B cell (primary cell): Measurements from ENCODE around the gene SMAP1. TPM values are rescaled to one million over a fixed set of nuclear protein-coding genes. Genes with fewer than 3 reads are reported as not detected.

Source experiments
- ATAC-seq: fragments of 200-7000 bp; cut with Tn5 transposase; one replicate; pipeline ENCODE4 v1.10.0; 2021; ENCODE audit warnings: low read depth, mild to moderate bottlenecking, moderate number of reproducible peaks, moderate library complexity
- CTCF ChIA-PET: fragments of 350-600 bp; sonication (Branson Sonifier 250); formaldehyde crosslinking; loops from one replicate; lab custom pipeline; 2021; ENCODE audit warnings: antibody characterized with exemption, inconsistent platforms; lab: Charles Lee
- POLR2A ChIA-PET: fragments of 350-600 bp; sonication (Branson Sonifier 250); formaldehyde crosslinking; loops from one replicate; lab custom pipeline; 2021; ENCODE audit warnings: antibody characterized with exemption; lab: Charles Lee
- DNase-seq: peaks from one replicate; pipeline ENCODE4 v3.0.0; 2013
- H2AFZ ChIP-seq: 2 replicates; pipeline ENCODE4 v1.6.1; 2012; ENCODE audit warnings: mild to moderate bottlenecking, low read depth, low read length; ENCODE audit not compliant: insufficient read depth, poor library complexity, severe bottlenecking
- H3K27ac ChIP-seq, 2 donors: 1 replicate in 1 of 2; 2 replicates in 1 of 2; pipeline ENCODE4 v1.5.1; 2012 to 2013; ENCODE audit warnings: low read length in 2 of 2, mild to moderate bottlenecking in 2 of 2, moderate library complexity in 1 of 2
- H3K27me3 ChIP-seq, 4 experiments: fragments of 200-600 bp in 1 of 4; sonication (generic) in 1 of 4; replicated peaks in 1 of 4; 1 replicate in 2 of 4; 2 replicates in 2 of 4; pipeline versions ENCODE4 v1.6.1 to v1.7.0; 2013 to 2016; ENCODE audit warnings: low read length in 3 of 4, mild to moderate bottlenecking in 2 of 4, mixed read lengths in 1 of 4, moderate library complexity in 1 of 4; ENCODE audit not compliant: insufficient read depth in 4 of 4, control insufficient read depth in 3 of 4; ENCODE audit errors: control extremely low read depth in 1 of 4
- H3K36me3 ChIP-seq, 2 experiments: replicated peaks in 1 of 2; 1 replicate in 1 of 2; 2 replicates in 1 of 2; pipeline versions ENCODE4 v1.6.1 to v1.7.1; 2013; ENCODE audit warnings: low read length in 1 of 2; ENCODE audit not compliant: insufficient read depth in 2 of 2, control insufficient read depth in 1 of 2; ENCODE audit errors: control extremely low read depth in 1 of 2, extremely low read depth in 1 of 2
- H3K4me1 ChIP-seq, 2 donors: fragments of 200-600 bp in 1 of 2; sonication (generic) in 1 of 2; 1 replicate in 1 of 2; 2 replicates in 1 of 2; pipeline versions ENCODE4 v1.5.1 to v1.6.1; 2013 to 2017; ENCODE audit warnings: low read length in 2 of 2; ENCODE audit not compliant: control insufficient read depth in 2 of 2, insufficient read depth in 2 of 2
- H3K4me2 ChIP-seq: replicated peaks from 2 replicates; pipeline ENCODE3; 2012; ENCODE audit warnings: mild to moderate bottlenecking, low read depth, low read length; ENCODE audit not compliant: poor library complexity, severe bottlenecking
- H3K4me3 ChIP-seq, 5 experiments: fragments of 200-600 bp in 1 of 5; sonication (generic) in 1 of 5; 1 replicate in 3 of 5; 2 replicates in 2 of 5; pipeline versions ENCODE4 v1.5.1 to v1.7.0; 2011 to 2016; ENCODE audit warnings: low read length in 4 of 5, mild to moderate bottlenecking in 4 of 5, low read depth in 2 of 5, control low read depth in 1 of 5, moderate library complexity in 1 of 5; ENCODE audit not compliant: insufficient read depth in 1 of 5; ENCODE audit errors: control extremely low read depth in 1 of 5, extremely low read depth in 1 of 5
- H3K79me2 ChIP-seq: fragments of 200-600 bp; sonication (generic); one replicate; pipeline ENCODE4 v1.6.0; 2016; ENCODE audit warnings: low read length; ENCODE audit not compliant: control insufficient read depth, insufficient read depth
- H3K9ac ChIP-seq: fragments of 200-600 bp; sonication (generic); 2 replicates; pipeline ENCODE4 v1.6.1; 2017; ENCODE audit warnings: mild to moderate bottlenecking, low read length, moderate library complexity
- H3K9me3 ChIP-seq, 3 donors: one replicate each; pipeline versions ENCODE4 v1.6.1 to v1.7.1; 2013; ENCODE audit warnings: low read length in 2 of 3; ENCODE audit not compliant: control insufficient read depth in 2 of 3, insufficient read depth in 1 of 3; ENCODE audit errors: control extremely low read depth in 1 of 3
- H4K20me1 ChIP-seq: 2 replicates; pipeline ENCODE4 v1.6.0; 2012; ENCODE audit warnings: mild to moderate bottlenecking, low read length; ENCODE audit not compliant: insufficient read depth, control insufficient read depth, poor library complexity, severe bottlenecking
- H3K27ac Mint-ChIP-seq: one replicate; pipeline ENCODE4 v1.8.0; 2021; ENCODE audit warnings: mixed read lengths
- H3K27me3 Mint-ChIP-seq: one replicate; pipeline ENCODE4 v1.8.0; 2021; ENCODE audit warnings: mixed read lengths
- H3K4me1 Mint-ChIP-seq: one replicate; pipeline ENCODE4 v1.8.0; 2021; ENCODE audit warnings: mixed read lengths
- H3K4me3 Mint-ChIP-seq: one replicate; pipeline ENCODE4 v1.8.0; 2021; ENCODE audit warnings: mixed read lengths
- H3K9me3 Mint-ChIP-seq: one replicate; pipeline ENCODE4 v1.8.0; 2022; ENCODE audit warnings: mixed read lengths; ENCODE audit not compliant: insufficient read depth
- EZH2 ChIP-seq: IDR thresholded peaks from 2 replicates; pipeline ENCODE4 v1.6.1; 2012; ENCODE audit warnings: borderline replicate concordance, low read depth, mild to moderate bottlenecking, moderate library complexity, low read length; ENCODE audit not compliant: insufficient read depth, poor library complexity, severe bottlenecking
- WGBS: methylation state at CpG from one replicate; pipeline ENCODE4 v1.1.5; 2013; ENCODE audit warnings: missing lambda C conversion rate; ENCODE audit not compliant: insufficient coverage; 5-methylcytosine and 5-hydroxymethylcytosine counted together
- intact Hi-C: fragments of 100-400 bp; cut with micrococcal nuclease; formaldehyde crosslinking; loops from one replicate; pipeline ENCODE4 v1.10.0; 2022
- polyA plus RNA-seq: library from polyadenylated mRNA; depleted of rRNA; stranded (reverse); fragments of >200 nt; gene quantifications from 2 replicates; pipeline ENCODE4 v1.2.3, GENCODE V29; 2012
- total RNA-seq, 2 donors: library from RNA; stranded (reverse); fragments of 120-200 nt in 1 of 2; gene quantifications; 1 replicate in 1 of 2; 2 replicates in 1 of 2; pipeline versions ENCODE4 v1.2.3 to v1.2.4, GENCODE V29; 2013 to 2022
- TF ChIP-seq, protein P1 (sequence below): fragments of 200-600 bp; IDR thresholded peaks from one replicate; pipeline ENCODE4 v1.8.0; 2022; ENCODE audit warnings: antibody characterized with exemption, mild to moderate bottlenecking

Gene SMAP1
- total and polyA plus RNA-seq, 2 donors (not counting 1 experiment from before 2014, with no cell fraction given) = 11.0 to 21.7 TPM

GRCh38 chr6:70901324-70901723, 233.6 kb downstream of the SMAP1 start:
- no peak overlapping the region for H3K9ac ChIP-seq
- POLR2A ChIA-PET = no interaction called here
- H2AFZ ChIP-seq = no peak overlapping the region
- H3K9me3 Mint-ChIP-seq = no peaks in the 10 kb centered on the region
- no peaks in the 10 kb centered on the region for H4K20me1 ChIP-seq
- CTCF ChIA-PET = interaction anchor here (0.6 to 2.4 kb wide), 3 partner anchors 17 to 193 kb away, joined by 3 to 8 read pairs (median 3); no protein-coding TSS in a partner anchor
- no peak overlapping the region for H3K27ac ChIP-seq
- H3K4me3 Mint-ChIP-seq = no peak overlapping the region
- peaks cover 0 to 2% (median 1%) of the 10 kb centered on the region in 4 experiments for H3K27me3 ChIP-seq
- H3K79me2 ChIP-seq = no peaks in the 10 kb centered on the region
- no peak overlapping the region for H3K4me2 ChIP-seq
- DNase-seq = no peak
- H3K4me1 Mint-ChIP-seq = no peaks in the 10 kb centered on the region
- H3K36me3 ChIP-seq = no peaks in the 10 kb centered on the region
- no peaks in the 10 kb centered on the region for H3K4me1 ChIP-seq
- H3K27me3 Mint-ChIP-seq = peaks cover 27% of the 10 kb centered on the region
- no peak overlapping the region for H3K27ac Mint-ChIP-seq
- intact Hi-C loops = no loop called here
- no peak for TF ChIP-seq EZH2
- TF ChIP-seq, protein P1, sequence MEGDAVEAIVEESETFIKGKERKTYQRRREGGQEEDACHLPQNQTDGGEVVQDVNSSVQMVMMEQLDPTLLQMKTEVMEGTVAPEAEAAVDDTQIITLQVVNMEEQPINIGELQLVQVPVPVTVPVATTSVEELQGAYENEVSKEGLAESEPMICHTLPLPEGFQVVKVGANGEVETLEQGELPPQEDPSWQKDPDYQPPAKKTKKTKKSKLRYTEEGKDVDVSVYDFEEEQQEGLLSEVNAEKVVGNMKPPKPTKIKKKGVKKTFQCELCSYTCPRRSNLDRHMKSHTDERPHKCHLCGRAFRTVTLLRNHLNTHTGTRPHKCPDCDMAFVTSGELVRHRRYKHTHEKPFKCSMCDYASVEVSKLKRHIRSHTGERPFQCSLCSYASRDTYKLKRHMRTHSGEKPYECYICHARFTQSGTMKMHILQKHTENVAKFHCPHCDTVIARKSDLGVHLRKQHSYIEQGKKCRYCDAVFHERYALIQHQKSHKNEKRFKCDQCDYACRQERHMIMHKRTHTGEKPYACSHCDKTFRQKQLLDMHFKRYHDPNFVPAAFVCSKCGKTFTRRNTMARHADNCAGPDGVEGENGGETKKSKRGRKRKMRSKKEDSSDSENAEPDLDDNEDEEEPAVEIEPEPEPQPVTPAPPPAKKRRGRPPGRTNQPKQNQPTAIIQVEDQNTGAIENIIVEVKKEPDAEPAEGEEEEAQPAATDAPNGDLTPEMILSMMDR = peak; percentile 21
- 95% methylated on average over 2 of the region's 3 CpGs for WGBS
- H3K9me3 ChIP-seq = no peaks in the 10 kb centered on the region
- no peak overlapping the region for H3K4me3 ChIP-seq
- no peak for ATAC-seq

- POLR2A ChIA-PET = no interaction called here
- Histone ChIP-seq H3K27ac (no peak overlapping the region), H3K4me3 (no peak overlapping the region), H3K9ac (no peak overlapping the region), H3K36me3 (no peaks in the 10 kb centered on the region), H3K4me1 (no peaks in the 10 kb centered on the region), H3K79me2 (no peaks in the 10 kb centered on the region), H3K9me3 (no peaks in the 10 kb centered on the region), H4K20me1 (no peaks in the 10 kb centered on the region), H2AFZ (no peak overlapping the region), H3K27me3 (peaks cover 0 to 4% (median 1%) of the 10 kb centered on the region in 4 experiments), H3K4me2 (no peak overlapping the region)
- TF ChIP-seq, protein P1 = no peak
- TF ChIP-seq EZH2 = no peak
- Mint-ChIP-seq H3K4me3 (no peak overlapping the region), H3K27ac (no peak overlapping the region), H3K27me3 (peaks cover 26% of the 10 kb centered on the region), H3K9me3 (no peaks in the 10 kb centered on the region), H3K4me1 (no peaks in the 10 kb centered on the region)
- CTCF ChIA-PET = interaction anchor here (0.8 to 2.0 kb wide), 3 partner anchors 9 to 20 kb away, joined by 3 to 7 read pairs (median 6); no protein-coding TSS in a partner anchor
- no peak for ATAC-seq
- WGBS = no CpG with 5 or more reads among the region's 2 CpGs
- intact Hi-C loops = no loop called here
- DNase-seq = no peak
These were observed 236.2 kb downstream of the SMAP1 start for GRCh38 chr6:70903665-70904452.
